ENCODE results near the gene NELFB.

NELFB gene

DNA sequence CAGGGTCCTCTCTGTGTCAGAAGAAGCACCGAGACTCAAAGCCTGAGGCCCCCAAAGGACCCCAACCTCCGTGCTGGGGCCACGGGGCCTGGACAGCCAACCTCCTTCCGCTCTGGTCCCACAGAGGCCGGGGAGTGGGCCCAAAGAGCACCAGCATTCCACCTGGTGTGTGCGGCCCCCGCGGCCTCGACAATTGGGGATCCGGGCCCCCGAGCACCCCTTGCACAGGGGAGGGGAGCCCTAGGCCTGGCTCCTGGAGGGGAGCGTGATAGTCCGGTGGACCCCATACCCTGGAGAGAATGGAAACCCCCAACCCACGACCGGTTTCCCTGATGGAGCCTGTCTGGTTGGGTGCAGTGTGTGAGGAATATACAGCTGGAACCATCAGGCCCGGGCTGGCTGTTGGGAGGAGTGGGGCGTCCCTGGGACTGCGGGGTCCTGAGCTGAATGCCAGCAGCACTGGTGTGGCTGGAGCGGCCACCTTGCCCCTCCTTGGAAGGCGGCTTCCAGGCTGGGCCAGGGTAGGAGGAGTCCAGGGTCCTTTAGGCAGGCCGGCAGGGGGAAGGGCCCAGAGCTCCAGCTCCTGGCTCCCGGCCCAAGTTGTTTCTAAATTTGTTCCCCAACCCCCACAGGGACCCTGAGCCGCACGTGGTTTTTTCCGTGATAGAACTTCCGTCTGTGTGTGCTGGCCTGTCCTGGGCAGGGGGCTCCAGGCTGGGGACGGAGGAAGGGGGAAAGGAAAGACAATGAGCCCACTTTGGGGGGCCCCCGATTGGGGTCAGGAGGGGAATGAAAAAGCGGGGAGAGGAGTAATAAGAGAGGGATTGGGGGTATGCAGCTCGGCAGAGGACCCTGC, 21.6 kb downstream of the NELFB start:
- in situ Hi-C loops (cut with MboI; ENCODE audit: low sequenced_read_pairs, unreplicated experiment), result loop anchor here (25.0 kb wide), 1 partner anchor 261 kb away; no protein-coding TSS in a partner anchor
- TF ChIP-seq, protein P1, sequence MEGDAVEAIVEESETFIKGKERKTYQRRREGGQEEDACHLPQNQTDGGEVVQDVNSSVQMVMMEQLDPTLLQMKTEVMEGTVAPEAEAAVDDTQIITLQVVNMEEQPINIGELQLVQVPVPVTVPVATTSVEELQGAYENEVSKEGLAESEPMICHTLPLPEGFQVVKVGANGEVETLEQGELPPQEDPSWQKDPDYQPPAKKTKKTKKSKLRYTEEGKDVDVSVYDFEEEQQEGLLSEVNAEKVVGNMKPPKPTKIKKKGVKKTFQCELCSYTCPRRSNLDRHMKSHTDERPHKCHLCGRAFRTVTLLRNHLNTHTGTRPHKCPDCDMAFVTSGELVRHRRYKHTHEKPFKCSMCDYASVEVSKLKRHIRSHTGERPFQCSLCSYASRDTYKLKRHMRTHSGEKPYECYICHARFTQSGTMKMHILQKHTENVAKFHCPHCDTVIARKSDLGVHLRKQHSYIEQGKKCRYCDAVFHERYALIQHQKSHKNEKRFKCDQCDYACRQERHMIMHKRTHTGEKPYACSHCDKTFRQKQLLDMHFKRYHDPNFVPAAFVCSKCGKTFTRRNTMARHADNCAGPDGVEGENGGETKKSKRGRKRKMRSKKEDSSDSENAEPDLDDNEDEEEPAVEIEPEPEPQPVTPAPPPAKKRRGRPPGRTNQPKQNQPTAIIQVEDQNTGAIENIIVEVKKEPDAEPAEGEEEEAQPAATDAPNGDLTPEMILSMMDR (IDR thresholded peaks at IDR 0.05; ENCODE audit: borderline replicate concordance, control extremely low read depth, extremely low read depth, insufficient read depth, missing control alignments), result no peak
- no peak for DNase-seq (ENCODE audit: low spot score)

DNA sequence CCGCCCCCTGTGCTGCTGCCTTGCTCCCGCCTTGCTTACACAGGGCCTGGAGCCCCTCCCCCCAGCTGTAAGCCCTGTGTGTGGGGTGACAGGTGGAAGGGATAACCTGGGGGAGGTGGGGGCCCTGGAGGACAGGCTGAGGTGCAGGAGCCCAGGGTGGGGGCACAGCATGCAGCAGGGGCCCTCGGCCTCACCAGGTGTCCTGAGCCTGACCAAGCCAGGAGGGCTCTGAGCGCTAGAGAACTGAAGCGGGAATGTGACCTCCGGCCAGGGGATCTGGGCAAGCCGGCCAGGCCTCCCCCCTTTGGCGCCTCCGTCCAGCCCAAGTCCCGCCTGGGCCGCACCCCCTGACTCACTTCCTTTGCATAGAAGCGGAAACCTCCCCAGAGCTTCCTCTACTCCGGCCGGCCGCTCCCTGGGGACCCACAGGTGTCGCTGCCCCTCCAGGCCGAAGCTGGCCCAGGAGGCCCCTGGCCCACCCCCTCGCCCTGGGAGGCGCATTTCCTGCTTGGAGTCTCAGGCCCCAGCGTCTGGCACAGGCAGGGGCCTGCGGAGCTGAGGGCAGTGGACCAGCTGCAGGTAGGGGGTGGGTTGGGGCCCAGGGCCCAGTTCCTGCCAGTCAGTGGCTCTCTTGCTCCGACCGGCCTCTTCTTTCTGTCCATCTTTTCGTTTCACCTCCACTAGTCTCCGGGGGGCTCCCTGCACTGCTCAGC, 22.4 kb downstream of the NELFB start, which contains the start of gene TOR4A:
Gene TOR4A, plus strand, starts transcription at position 398 of the 713 bp plus-strand sequence. CDS start 964 bp downstream, outside the sequence.
- in situ Hi-C loops (cut with MboI; ENCODE audit: low sequenced_read_pairs, unreplicated experiment), result loop anchor here (25.0 kb wide), 1 partner anchor 260 kb away; no protein-coding TSS in a partner anchor
- TF ChIP-seq, protein P1 (IDR thresholded peaks at IDR 0.05; ENCODE audit: borderline replicate concordance, control extremely low read depth, extremely low read depth, insufficient read depth, missing control alignments), result peak; percentile 26
- DNase-seq (ENCODE audit: low spot score), result peak; percentile 95

DNA sequence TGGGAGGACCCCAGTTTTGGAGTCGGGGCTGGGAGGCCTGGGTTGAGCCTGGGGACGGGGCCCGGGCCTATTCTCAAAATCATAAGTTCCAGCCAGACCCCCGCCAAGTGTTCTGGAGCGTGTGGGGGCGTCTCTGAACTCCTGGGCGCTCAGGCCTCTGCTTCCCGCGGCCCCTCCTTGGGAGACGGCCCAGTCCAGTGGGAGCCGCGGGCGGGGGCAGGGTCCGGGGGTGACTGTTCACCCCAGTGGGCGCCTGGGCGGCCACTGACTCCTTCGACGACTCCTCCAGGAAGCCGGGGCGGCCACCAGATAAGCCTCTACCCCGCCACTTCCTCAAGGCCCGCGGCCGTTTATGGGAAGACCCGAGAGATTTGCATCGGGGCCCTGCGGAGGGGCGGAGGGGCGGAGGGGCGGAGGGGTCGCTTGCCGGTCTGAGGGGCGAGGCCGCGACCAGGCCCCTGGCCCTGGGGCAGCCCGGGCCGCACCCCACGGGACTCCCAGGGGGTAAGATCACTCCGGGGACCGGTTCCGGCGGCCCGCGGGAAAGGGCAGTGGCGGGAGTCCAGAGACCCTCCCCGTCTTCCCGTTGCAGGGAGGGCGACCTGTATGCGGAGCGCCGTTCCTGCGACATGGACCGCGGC, 23.1 kb downstream of the NELFB start:
- TF ChIP-seq, protein P1 (IDR thresholded peaks at IDR 0.05; ENCODE audit: borderline replicate concordance, control extremely low read depth, extremely low read depth, insufficient read depth, missing control alignments), result no peak
- in situ Hi-C loops (cut with MboI; ENCODE audit: low sequenced_read_pairs, unreplicated experiment), result loop anchor here (25.0 kb wide), 1 partner anchor 259 kb away; no protein-coding TSS in a partner anchor
- DNase-seq (ENCODE audit: low spot score), result no peak

DNA sequence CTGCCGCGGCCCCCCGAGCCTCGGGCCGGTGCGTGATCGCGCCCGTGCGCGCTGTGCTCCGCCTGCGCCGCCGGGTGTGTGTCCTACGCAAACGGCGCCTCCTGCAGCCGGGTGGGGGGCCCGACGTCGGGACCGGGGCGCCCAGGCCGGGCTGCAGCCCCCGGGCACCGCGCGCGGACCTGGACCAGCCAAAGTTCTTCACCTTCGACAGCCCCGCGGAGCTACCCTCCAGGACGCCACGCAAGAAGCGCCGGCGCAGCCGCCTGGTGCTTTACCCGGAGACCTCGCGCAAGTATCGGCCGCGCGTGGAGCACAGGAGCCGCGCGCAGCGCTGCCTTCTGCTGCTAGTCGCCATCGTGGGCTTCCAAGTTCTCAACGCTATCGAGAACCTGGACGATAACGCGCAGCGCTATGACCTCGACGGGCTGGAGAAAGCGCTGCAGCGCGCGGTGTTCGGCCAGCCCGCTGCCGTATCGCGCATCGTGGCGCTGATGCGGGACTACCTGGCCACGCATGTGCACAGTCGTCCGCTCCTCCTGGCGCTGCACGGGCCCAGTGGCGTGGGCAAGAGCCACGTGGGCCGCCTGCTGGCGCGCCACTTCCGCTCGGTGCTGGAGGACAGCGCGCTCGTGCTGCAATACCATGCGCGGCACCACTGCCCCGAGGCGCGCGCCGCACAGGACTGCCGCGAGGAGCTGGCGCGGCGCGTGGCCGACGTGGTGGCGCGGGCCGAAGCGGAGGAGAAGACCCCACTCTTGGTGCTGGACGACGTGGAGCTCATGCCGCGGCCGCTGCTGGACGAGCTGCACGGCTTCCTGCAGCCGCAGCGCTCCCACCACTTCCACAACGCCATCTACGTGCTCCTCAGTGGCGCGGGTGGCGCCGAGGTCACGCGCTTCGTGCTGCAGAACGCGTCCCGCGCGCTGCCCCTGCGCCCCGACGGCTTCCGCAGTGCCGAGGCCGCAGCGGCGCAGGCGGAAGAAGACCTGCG, 23.9 kb downstream of the NELFB start:
- TF ChIP-seq, protein P1 (IDR thresholded peaks at IDR 0.05; ENCODE audit: borderline replicate concordance, control extremely low read depth, extremely low read depth, insufficient read depth, missing control alignments), result no peak
- no peak for DNase-seq (ENCODE audit: low spot score)
- in situ Hi-C loops (cut with MboI; ENCODE audit: low sequenced_read_pairs, unreplicated experiment), result loop anchor here (25.0 kb wide), 1 partner anchor 258 kb away; no protein-coding TSS in a partner anchor

DNA sequence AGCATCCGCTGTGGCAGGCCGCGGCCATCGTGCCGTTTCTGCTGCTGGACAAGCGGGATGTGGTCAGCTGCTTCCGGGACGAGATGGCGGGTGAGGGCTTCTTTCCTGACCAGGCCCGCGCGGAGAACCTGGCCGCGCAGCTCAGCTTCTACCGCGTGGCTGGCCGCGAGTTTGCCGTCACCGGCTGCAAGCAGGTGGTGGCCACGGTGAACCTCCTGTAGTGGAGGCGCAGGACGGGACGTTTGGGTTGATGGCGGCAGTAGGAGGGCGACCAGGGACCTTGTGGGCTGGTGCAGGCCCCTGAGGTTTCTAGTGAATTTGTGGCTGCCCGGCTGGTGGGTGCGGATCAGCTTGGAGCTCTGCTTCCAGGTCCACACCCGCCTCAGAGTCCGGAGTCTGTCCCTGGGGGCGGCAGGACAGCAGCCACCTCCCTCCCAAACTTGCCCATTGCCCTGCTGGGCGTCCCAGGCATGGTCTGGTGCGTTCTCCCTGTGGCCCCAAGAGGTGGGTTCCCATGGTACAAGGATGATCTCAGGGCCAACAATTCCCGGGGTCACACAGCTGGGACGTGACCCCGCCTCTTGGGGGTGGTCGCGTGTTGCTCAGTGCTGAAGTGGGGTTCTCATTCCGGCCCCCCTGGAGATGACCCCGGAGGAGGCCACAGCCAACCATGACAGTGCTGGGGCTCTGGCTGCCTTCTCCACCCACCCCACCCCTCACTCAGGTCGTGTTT, 24.8 kb downstream of the NELFB start:
- TF ChIP-seq, protein P1 (IDR thresholded peaks at IDR 0.05; ENCODE audit: borderline replicate concordance, control extremely low read depth, extremely low read depth, insufficient read depth, missing control alignments), result no peak
- no peak for DNase-seq (ENCODE audit: low spot score)
- in situ Hi-C loops (cut with MboI; ENCODE audit: low sequenced_read_pairs, unreplicated experiment), result loop anchor here (25.0 kb wide), 1 partner anchor 257 kb away; no protein-coding TSS in a partner anchor

All from GM13976 (cell line).